Esophagus muscularis mucosa (tissue), 4 donors: ENCODE data around the gene TMEM86A. TPM values are rescaled to one million over a fixed set of nuclear protein-coding genes. Genes with fewer than 3 reads are reported as not detected.

Experiments
- DNase-seq: peaks from one replicate; pipeline ENCODE4 v3.0.0-alpha.2; 2017; ENCODE audit errors: extremely low spot score
- H3K27ac ChIP-seq, 4 donors: fragments of 200-600 bp; sonication (generic); replicated peaks in 1 of 4; 1 replicate in 3 of 4; 2 replicates in 1 of 4; pipeline ENCODE4 v1.5.1; 2016 to 2019; ENCODE audit warnings: mild to moderate bottlenecking in 1 of 4
- H3K27me3 ChIP-seq, 4 donors: fragments of 200-600 bp; sonication (generic); one replicate each; pipeline versions ENCODE4 v1.5.1 to v1.6.0; 2016 to 2019
- H3K36me3 ChIP-seq, 4 donors: fragments of 200-600 bp; sonication (generic); one replicate each; pipeline ENCODE4 v1.5.1; 2016 to 2019
- H3K4me1 ChIP-seq, 4 donors: fragments of 200-600 bp; sonication (generic); one replicate each; pipeline ENCODE4 v1.5.1; 2016 to 2019
- H3K4me3 ChIP-seq, 4 donors: fragments of 200-600 bp; sonication (generic); 1 replicate in 2 of 4; 2 replicates in 2 of 4; pipeline ENCODE4 v1.5.1; 2016 to 2019; ENCODE audit warnings: mild to moderate bottlenecking in 4 of 4, moderate library complexity in 1 of 4
- H3K9me3 ChIP-seq, 4 donors: fragments of 200-600 bp; sonication (generic); 1 replicate in 3 of 4; 2 replicates in 1 of 4; pipeline ENCODE4 v1.5.1; 2016 to 2019
- EP300 ChIP-seq: sonication (generic); formaldehyde crosslinking; IDR thresholded peaks from one replicate; pipeline ENCODE4 v1.6.1; 2017; ENCODE audit warnings: antibody characterized with exemption
- POLR2A ChIP-seq: fragments of 450-650 bp; IDR thresholded peaks from one replicate; pipeline ENCODE4 v1.6.1; 2017; ENCODE audit warnings: antibody characterized with exemption, moderate library complexity, mild to moderate bottlenecking, low read depth
- POLR2AphosphoS5 ChIP-seq, 2 donors: sonication (generic); formaldehyde crosslinking; IDR thresholded peaks; one replicate each; pipeline ENCODE4 v1.6.1; 2017; ENCODE audit warnings: antibody characterized with exemption in 2 of 2
- WGBS: methylation state at CpG from one replicate; pipeline ENCODE4 v1.1.5; 2018; 5-methylcytosine and 5-hydroxymethylcytosine counted together
- intact Hi-C: fragments of 100-400 bp; cut with DNase I; formaldehyde crosslinking; loops from one replicate; pipeline ENCODE4 v1.15.1; 2023
- total RNA-seq, 4 donors: library from RNA; depleted of rRNA; stranded (reverse); fragments of >200 nt; gene quantifications; one replicate each; pipeline versions ENCODE4 v1.1.0 to v1.2.1, GENCODE V29; 2016
- TF ChIP-seq, protein P1 (sequence below), 3 experiments: fragments of 200-600 bp in 2 of 3; fragments of 450-650 bp in 1 of 3; sonication (generic) in 2 of 3; IDR thresholded peaks; one replicate each; pipeline ENCODE4 v1.5.1; 2017 to 2019; ENCODE audit warnings: antibody characterized with exemption in 3 of 3, mild to moderate bottlenecking in 2 of 3, moderate library complexity in 1 of 3

TMEM86A gene
- total RNA-seq, 4 donors from 2014 or later, result 2.5 to 5.5 (median 4.2) TPM

DNA sequence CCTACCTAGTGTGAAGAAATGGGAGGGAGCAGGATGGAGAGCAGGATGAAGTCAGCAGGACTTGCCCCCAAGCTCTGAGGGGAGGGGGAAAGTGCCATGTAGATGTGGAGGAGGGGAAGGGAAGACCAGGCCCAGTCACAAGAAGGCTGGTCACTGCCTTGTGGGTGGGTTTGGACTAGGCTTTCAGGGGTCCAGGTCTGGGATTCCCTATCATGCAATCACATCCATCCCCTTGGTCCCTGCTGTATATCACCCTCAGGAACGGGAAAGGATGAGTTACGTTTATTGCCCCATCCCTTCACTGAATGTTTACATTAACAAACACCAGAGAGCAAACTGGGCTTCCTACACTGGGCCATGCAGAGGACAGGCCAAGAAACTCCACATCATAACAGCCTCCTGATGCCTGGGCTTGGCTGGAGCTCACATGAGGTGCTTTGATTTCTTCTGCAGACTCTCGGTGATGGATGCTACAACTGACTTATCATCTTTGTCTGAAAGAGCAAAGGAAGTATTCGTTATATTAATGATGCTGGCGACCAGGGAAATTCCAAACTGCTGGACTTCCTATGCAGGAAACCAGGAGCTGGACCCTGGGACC lies 5.6 kb downstream of the TMEM86A start:
- DNase-seq, result no peak
- Histone ChIP-seq H3K27ac (no peak overlapping the region), H3K36me3 (peaks cover 5 to 19% (median 17%) of the 10 kb centered on the region in 4 donors), H3K4me3 (no peak overlapping the region), H3K9me3 (no peaks in the 10 kb centered on the region), H3K27me3 (no peaks in the 10 kb centered on the region), H3K4me1 (peaks cover 29 to 43% (median 40%) of the 10 kb centered on the region in 4 donors)
- TF ChIP-seq, protein P1, sequence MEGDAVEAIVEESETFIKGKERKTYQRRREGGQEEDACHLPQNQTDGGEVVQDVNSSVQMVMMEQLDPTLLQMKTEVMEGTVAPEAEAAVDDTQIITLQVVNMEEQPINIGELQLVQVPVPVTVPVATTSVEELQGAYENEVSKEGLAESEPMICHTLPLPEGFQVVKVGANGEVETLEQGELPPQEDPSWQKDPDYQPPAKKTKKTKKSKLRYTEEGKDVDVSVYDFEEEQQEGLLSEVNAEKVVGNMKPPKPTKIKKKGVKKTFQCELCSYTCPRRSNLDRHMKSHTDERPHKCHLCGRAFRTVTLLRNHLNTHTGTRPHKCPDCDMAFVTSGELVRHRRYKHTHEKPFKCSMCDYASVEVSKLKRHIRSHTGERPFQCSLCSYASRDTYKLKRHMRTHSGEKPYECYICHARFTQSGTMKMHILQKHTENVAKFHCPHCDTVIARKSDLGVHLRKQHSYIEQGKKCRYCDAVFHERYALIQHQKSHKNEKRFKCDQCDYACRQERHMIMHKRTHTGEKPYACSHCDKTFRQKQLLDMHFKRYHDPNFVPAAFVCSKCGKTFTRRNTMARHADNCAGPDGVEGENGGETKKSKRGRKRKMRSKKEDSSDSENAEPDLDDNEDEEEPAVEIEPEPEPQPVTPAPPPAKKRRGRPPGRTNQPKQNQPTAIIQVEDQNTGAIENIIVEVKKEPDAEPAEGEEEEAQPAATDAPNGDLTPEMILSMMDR (IDR thresholded peaks at IDR 0.05), result no peak
- TF ChIP-seq POLR2A (no peak), EP300 (no peak), POLR2AphosphoS5 (IDR thresholded peaks at IDR 0.05) (no peak)
- 91% methylated on average over 5 of the region's 5 CpGs for WGBS
- intact Hi-C loops, result no loop called here

DNA sequence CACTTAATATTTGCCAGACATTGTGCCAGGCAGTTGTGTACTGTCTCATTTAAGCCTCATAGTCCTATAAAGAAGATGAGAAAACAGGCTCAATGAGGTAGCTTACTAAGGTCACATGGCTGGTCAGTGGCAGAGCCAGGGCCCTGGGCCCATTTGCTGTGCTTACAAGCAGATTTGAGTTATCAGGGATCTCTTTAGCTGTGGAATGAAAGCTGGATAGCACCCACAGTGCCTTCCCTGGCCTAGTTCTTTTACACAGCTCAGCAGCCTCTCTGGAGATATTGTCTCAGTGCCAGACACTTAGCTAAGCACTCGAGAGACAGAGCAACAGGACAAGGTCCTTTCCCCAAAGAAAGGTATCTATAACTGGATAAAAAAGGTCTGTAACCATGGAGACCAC lies 6.1 kb downstream of the TMEM86A start:
- WGBS, result 67% methylated on average over 1 of the region's 1 CpG

DNA sequence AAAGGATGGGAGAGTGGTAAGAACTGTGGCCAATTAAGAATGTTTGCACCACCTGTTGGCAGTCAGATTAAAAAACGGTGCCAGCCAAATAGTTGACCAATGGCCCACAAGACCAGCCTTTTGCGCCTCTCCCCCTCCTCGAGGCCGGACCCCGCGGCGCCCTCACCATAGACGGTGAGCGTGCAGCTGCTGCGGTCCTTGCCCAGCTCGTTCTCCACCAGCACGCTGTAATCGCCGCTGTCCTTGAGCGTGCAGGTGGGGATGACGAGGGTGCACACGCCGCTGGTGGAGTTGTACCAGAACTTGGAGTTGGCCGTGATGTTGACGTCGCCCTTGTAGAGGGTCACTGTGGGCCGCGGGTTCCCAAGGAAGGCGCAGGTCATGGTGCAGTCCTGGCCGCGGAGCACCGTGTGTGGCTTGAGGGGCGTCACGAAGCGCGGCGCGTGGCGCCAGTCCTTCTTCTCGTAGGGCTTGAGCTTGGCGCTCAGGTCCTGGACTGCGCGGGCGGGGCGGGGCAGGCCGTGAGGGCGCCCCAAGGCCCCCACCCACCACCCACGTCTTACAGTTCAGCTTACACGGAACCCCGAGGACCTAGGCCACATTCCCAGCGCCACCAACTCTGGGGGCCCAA lies 7.2 kb downstream of the TMEM86A start:
- H3K27me3 ChIP-seq, result no peaks in the 10 kb centered on the region
- no peak for DNase-seq
- under 1% methylated on average over 23 of the region's 46 CpGs for WGBS
- H3K4me1 ChIP-seq, result peaks cover 15 to 27% (median 26%) of the 10 kb centered on the region in 4 donors
- no peaks in the 10 kb centered on the region for H3K9me3 ChIP-seq
- H3K36me3 ChIP-seq, result peaks cover 5 to 19% (median 17%) of the 10 kb centered on the region in 4 donors
- peak overlapping the region; percentile 62 to 80 (median 74) for H3K27ac ChIP-seq
- peak overlapping the region; percentile 59 to 65 (median 61) for H3K4me3 ChIP-seq
- TF ChIP-seq EP300 (no peak), POLR2AphosphoS5 (IDR thresholded peaks at IDR 0.05) (no peak)
- TF ChIP-seq, protein P1 (IDR thresholded peaks at IDR 0.05), result no peak
- intact Hi-C loops, result no loop called here

More for the DNA sequence above, 6.1 kb downstream of the TMEM86A start:
- Histone ChIP-seq H3K36me3 (peaks cover 5 to 19% (median 17%) of the 10 kb centered on the region in 4 donors), H3K27ac (no peak overlapping the region), H3K4me3 (no peak overlapping the region), H3K27me3 (no peaks in the 10 kb centered on the region), H3K4me1 (peaks cover 24 to 38% (median 35%) of the 10 kb centered on the region in 4 donors), H3K9me3 (no peaks in the 10 kb centered on the region)
- TF ChIP-seq POLR2A, result no peak
- TF ChIP-seq EP300, result no peak
- TF ChIP-seq, protein P1 (IDR thresholded peaks at IDR 0.05), result no peak
- TF ChIP-seq POLR2AphosphoS5 (IDR thresholded peaks at IDR 0.05), result no peak
- no peak for DNase-seq
- intact Hi-C loops, result no loop called here

DNA sequence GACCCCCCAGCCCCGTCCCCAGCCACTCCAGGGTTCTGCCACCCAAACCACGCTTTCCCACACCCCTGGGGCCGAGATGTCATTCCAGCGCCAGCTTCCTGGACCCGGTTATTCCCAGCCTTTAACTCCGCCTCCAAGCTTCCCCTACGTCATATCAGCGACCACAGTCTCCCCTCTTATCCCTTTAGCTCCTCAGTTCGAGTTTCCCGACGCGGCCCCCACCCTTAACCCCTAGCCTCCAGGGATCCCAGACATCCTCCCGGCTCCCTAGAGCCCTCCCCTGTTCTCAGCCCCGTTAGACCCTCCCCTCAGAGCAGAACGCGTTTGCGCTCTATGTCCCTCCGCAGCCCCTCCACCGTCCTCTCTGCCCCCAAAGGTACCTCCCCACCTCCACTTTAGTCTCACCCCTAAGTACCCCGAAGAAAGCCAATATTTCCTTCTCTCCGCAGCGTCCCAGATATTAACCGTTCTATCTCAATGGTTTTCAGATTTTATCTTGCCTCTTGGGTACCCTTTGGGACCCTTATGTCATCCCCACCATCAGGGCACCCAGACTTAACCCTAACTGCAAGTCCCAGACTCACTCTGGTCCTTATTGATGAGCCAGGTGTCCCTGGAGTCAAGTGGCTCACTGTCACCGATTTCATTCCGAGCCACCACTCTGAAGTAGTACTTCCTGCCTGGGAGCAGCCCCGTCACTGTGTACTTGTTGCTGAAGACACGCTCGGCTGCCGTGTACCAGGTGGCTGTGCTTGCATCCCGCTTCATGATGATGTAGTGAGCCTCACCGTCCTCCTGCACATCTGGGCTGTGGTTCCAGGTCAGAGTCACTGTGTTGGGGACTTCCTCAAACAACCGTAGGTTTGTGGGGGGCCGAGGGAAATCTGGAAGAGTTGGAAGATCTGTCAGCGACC lies 8.0 kb downstream of the TMEM86A start:
- peaks cover 4 to 13% (median 11%) of the 10 kb centered on the region in 4 donors for H3K36me3 ChIP-seq
- peak overlapping the region; percentile 62 to 80 (median 74) for H3K27ac ChIP-seq
- DNase-seq, result no peak
- no peaks in the 10 kb centered on the region for H3K27me3 ChIP-seq
- no peaks in the 10 kb centered on the region for H3K9me3 ChIP-seq
- 6% methylated on average over 18 of the region's 34 CpGs for WGBS
- peak overlapping the region; percentile 59 to 65 (median 61) for H3K4me3 ChIP-seq
- intact Hi-C loops, result no loop called here
- peaks cover 15 to 27% (median 25%) of the 10 kb centered on the region in 4 donors for H3K4me1 ChIP-seq
- no peak for TF ChIP-seq EP300
- TF ChIP-seq POLR2A, result no peak
- no peak for TF ChIP-seq POLR2AphosphoS5 (IDR thresholded peaks at IDR 0.05)
- TF ChIP-seq, protein P1 (IDR thresholded peaks at IDR 0.05), result no peak
